ENCODE results near the gene KRTAP20-1. TPM values are rescaled to one million over a fixed set of nuclear protein-coding genes. Genes with fewer than 3 reads are reported as not detected.

KRTAP20-1 gene
- total RNA-seq: not detected

- WGBS: 82% methylated on average over 2 of the region's 2 CpGs
- Histone ChIP-seq H3K27ac (replicated peaks in 1 of 4) (no peak within 1 kb of the TSS), H3K4me3 (no peak within 1 kb of the TSS), H3K9me3 (no peaks in the 10 kb centered on the region), H3K36me3 (no peaks in the 10 kb centered on the region), H3K27me3 (no peaks in the 10 kb centered on the region), H3K4me1 (no peaks in the 10 kb centered on the region)
- TF ChIP-seq POLR2A (IDR thresholded peaks at IDR 0.05; ENCODE audit: low read depth) (no peak), POLR2AphosphoS5 (IDR thresholded peaks at IDR 0.05) (no peak), EP300 (IDR thresholded peaks at IDR 0.05) (no peak), CTCF (IDR thresholded peaks at IDR 0.05) (no peak)
- no peak for DNase-seq (ENCODE audit: extremely low spot score)
- intact Hi-C loops (cut with DNase I): no loop called here
Observed at GRCh38 chr21:30616125-30616524, at the start of gene KRTAP20-1. Gene KRTAP20-1, plus strand, starts transcription at chr21:30616425. Its CDS starts 30 bp downstream, at chr21:30616455.

- intact Hi-C loops (cut with DNase I): no loop called here
- Histone ChIP-seq H3K4me1 (no peaks in the 10 kb centered on the region), H3K36me3 (no peaks in the 10 kb centered on the region), H3K9me3 (no peaks in the 10 kb centered on the region), H3K27ac (replicated peaks in 1 of 4) (no peak overlapping the region), H3K4me3 (no peak overlapping the region), H3K27me3 (no peaks in the 10 kb centered on the region)
- no peak for DNase-seq (ENCODE audit: extremely low spot score)
- TF ChIP-seq POLR2A (IDR thresholded peaks at IDR 0.05; ENCODE audit: low read depth) (no peak), EP300 (IDR thresholded peaks at IDR 0.05) (no peak), POLR2AphosphoS5 (IDR thresholded peaks at IDR 0.05) (no peak), CTCF (IDR thresholded peaks at IDR 0.05) (no peak)
Observed at GRCh38 chr21:30567617-30568016, 48.6 kb upstream of the KRTAP20-1 start.

DNA sequence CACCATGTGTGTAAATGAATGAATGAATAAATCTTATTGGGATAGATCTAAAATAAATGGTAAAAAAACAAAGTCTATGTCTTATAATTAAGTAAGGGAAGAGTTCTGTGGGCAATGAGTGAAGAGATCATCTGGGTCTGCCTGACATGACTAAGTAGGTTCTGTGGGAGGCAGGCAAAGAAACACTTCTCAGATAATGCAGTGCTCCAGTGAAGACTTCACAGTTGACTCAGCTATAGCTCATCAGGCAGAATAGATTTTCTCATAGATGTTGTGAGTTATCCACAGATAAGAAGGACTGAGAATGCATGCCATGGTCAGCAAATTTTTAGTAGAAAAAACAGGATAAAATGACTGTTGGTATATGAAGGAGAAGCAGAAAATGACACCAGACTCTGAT is 38.5 kb upstream of the KRTAP20-1 start:
- intact Hi-C loops (cut with DNase I): no loop called here
- Histone ChIP-seq H3K4me1 (no peaks in the 10 kb centered on the region), H3K4me3 (no peak overlapping the region), H3K27ac (replicated peaks in 1 of 4) (no peak overlapping the region), H3K27me3 (no peaks in the 10 kb centered on the region), H3K36me3 (no peaks in the 10 kb centered on the region), H3K9me3 (no peaks in the 10 kb centered on the region)
- TF ChIP-seq EP300 (IDR thresholded peaks at IDR 0.05) (no peak), POLR2A (IDR thresholded peaks at IDR 0.05; ENCODE audit: low read depth) (no peak), CTCF (IDR thresholded peaks at IDR 0.05) (no peak), POLR2AphosphoS5 (IDR thresholded peaks at IDR 0.05) (no peak)
- no peak for DNase-seq (ENCODE audit: extremely low spot score)

- H3K27me3 ChIP-seq: no peaks in the 10 kb centered on the region
- TF ChIP-seq EP300 (IDR thresholded peaks at IDR 0.05): no peak
- TF ChIP-seq CTCF (IDR thresholded peaks at IDR 0.05): no peak
- TF ChIP-seq POLR2A (IDR thresholded peaks at IDR 0.05; ENCODE audit: low read depth): no peak
- no peak for TF ChIP-seq POLR2AphosphoS5 (IDR thresholded peaks at IDR 0.05)
- no peak for DNase-seq (ENCODE audit: extremely low spot score)
- H3K4me1 ChIP-seq: no peaks in the 10 kb centered on the region
- WGBS: 36% methylated on average over 1 of the region's 1 CpG
- H3K36me3 ChIP-seq: no peaks in the 10 kb centered on the region
- H3K4me3 ChIP-seq: no peak overlapping the region
- intact Hi-C loops (cut with DNase I): no loop called here
- peaks cover 0 to 5% (median 0%) of the 10 kb centered on the region in 4 donors for H3K9me3 ChIP-seq
- H3K27ac ChIP-seq (replicated peaks in 1 of 4): no peak overlapping the region
Observed at GRCh38 chr21:30579346-30579745, 36.9 kb upstream of the KRTAP20-1 start.

GRCh38 chr21:30580132-30580531 is 36.1 kb upstream of the KRTAP20-1 start:
- WGBS: 70% methylated on average over 3 of the region's 3 CpGs
- DNase-seq (ENCODE audit: extremely low spot score): no peak
- Histone ChIP-seq H3K9me3 (peaks cover 0 to 5% (median 0%) of the 10 kb centered on the region in 4 donors), H3K27me3 (no peaks in the 10 kb centered on the region), H3K27ac (replicated peaks in 1 of 4) (no peak overlapping the region), H3K36me3 (no peaks in the 10 kb centered on the region), H3K4me1 (no peaks in the 10 kb centered on the region), H3K4me3 (no peak overlapping the region)
- intact Hi-C loops (cut with DNase I): no loop called here
- TF ChIP-seq POLR2A (IDR thresholded peaks at IDR 0.05; ENCODE audit: low read depth): no peak
- TF ChIP-seq EP300 (IDR thresholded peaks at IDR 0.05): no peak
- no peak for TF ChIP-seq CTCF (IDR thresholded peaks at IDR 0.05)
- TF ChIP-seq POLR2AphosphoS5 (IDR thresholded peaks at IDR 0.05): no peak
